Panc1 (cell line): Measurements from ENCODE around the gene SLC4A9.

Experiments
- CTCF ChIP-seq: fragments of 450-650 bp; IDR thresholded peaks from 2 replicates; pipeline ENCODE4 v1.5.1; 2017; ENCODE audit warnings: mild to moderate bottlenecking
- TF ChIP-seq, protein P1 (sequence below), 2 experiments: IDR thresholded peaks; 2 replicates each; pipeline ENCODE4 v1.6.1; 2011 to 2012; ENCODE audit warnings: low read depth in 2 of 2, control low read depth in 1 of 2, low read length in 1 of 2, mild to moderate bottlenecking in 1 of 2, moderate library complexity in 1 of 2; ENCODE audit not compliant: insufficient read depth in 1 of 2

DNA sequence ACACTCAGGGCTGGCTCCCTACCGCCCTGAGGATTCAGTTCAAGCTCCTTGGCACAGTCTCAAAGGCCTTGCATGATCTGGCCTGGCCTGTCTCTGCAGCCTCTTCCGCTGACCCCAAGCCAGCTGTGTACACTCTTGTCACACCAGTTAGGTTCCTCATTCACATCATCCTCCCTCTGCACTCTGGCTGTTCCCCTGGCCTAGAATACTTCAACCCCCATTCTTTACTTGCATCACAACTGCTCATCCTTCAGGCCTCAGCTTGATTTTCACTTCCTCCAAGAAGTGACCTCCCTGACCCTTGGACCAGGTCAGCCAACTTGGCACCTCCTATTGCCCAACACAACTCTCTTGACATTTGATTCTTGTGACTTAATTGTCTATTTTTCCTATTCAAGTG is 38.2 kb upstream of the SLC4A9 start:
- TF ChIP-seq CTCF, result no peak
- TF ChIP-seq, protein P1, sequence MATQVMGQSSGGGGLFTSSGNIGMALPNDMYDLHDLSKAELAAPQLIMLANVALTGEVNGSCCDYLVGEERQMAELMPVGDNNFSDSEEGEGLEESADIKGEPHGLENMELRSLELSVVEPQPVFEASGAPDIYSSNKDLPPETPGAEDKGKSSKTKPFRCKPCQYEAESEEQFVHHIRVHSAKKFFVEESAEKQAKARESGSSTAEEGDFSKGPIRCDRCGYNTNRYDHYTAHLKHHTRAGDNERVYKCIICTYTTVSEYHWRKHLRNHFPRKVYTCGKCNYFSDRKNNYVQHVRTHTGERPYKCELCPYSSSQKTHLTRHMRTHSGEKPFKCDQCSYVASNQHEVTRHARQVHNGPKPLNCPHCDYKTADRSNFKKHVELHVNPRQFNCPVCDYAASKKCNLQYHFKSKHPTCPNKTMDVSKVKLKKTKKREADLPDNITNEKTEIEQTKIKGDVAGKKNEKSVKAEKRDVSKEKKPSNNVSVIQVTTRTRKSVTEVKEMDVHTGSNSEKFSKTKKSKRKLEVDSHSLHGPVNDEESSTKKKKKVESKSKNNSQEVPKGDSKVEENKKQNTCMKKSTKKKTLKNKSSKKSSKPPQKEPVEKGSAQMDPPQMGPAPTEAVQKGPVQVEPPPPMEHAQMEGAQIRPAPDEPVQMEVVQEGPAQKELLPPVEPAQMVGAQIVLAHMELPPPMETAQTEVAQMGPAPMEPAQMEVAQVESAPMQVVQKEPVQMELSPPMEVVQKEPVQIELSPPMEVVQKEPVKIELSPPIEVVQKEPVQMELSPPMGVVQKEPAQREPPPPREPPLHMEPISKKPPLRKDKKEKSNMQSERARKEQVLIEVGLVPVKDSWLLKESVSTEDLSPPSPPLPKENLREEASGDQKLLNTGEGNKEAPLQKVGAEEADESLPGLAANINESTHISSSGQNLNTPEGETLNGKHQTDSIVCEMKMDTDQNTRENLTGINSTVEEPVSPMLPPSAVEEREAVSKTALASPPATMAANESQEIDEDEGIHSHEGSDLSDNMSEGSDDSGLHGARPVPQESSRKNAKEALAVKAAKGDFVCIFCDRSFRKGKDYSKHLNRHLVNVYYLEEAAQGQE (IDR thresholded peaks at IDR 0.05; ENCODE audit: insufficient read depth in 1 of 2, low read depth in 2 of 2, low read length in 1 of 2), result no peak
